Psoas muscle (tissue), 8 donors: ENCODE measurements around the gene WIPF1. TPM values are rescaled to one million over a fixed set of nuclear protein-coding genes. Genes with fewer than 3 reads are reported as not detected.

Source experiments
- ATAC-seq, 4 donors: fragments of 200-7000 bp; cut with Tn5 transposase; one replicate each; pipeline ENCODE4 v1.9.1; 2020; ENCODE audit warnings: moderate library complexity in 3 of 4, mild to moderate bottlenecking in 2 of 4
- DNase-seq, 2 donors: peaks; one replicate each; pipeline ENCODE4 v3.0.0-alpha.2; 2020
- H3K27ac ChIP-seq: fragments of 200-600 bp; one replicate; pipeline ENCODE4 v1.8.0; 2022
- H3K27me3 ChIP-seq, 3 donors: fragments of 200-600 bp in 1 of 3; one replicate each; pipeline versions ENCODE4 v1.6.1 to v1.8.0; 2013 to 2022; ENCODE audit warnings: low read length in 2 of 3, mild to moderate bottlenecking in 2 of 3, moderate library complexity in 1 of 3; ENCODE audit not compliant: insufficient read depth in 3 of 3
- H3K36me3 ChIP-seq, 2 donors: fragments of 200-600 bp in 1 of 2; one replicate each; pipeline versions ENCODE4 v1.6.1 to v1.8.0; 2013 to 2022; ENCODE audit warnings: low read depth in 1 of 2, mild to moderate bottlenecking in 1 of 2, moderate library complexity in 1 of 2; ENCODE audit not compliant: insufficient read depth in 1 of 2
- H3K4me1 ChIP-seq: fragments of 200-600 bp; one replicate; pipeline ENCODE4 v1.8.0; 2022
- H3K4me3 ChIP-seq: fragments of 200-600 bp; one replicate; pipeline ENCODE4 v1.8.0; 2022; ENCODE audit warnings: mild to moderate bottlenecking
- H3K9me3 ChIP-seq: fragments of 200-600 bp; one replicate; pipeline ENCODE4 v1.8.0; 2022
- WGBS, 3 donors: extraction: QIAGEN DNeasy Blood & Tissue Kit; methylation state at CpG; one replicate each; pipeline versions ENCODE4 v1.1.6 to v1.1.7; 2013; 5-methylcytosine and 5-hydroxymethylcytosine counted together
- intact Hi-C, 2 donors: fragments of 100-400 bp; cut with DNase I; formaldehyde crosslinking; loops; one replicate each; pipeline versions ENCODE4 v1.11.0 to v1.14.2; 2022
- polyA plus RNA-seq, 3 donors: library from polyadenylated mRNA; stranded (reverse); fragments of 200-250 nt; gene quantifications; one replicate each; pipeline ENCODE4 v1.2.3, GENCODE V29; 2013
- total RNA-seq, 4 donors: library from RNA; stranded (reverse); fragmentation: NEBNext Ultra II Directional in 2 of 4; extraction: Animal tissue kit (Norgen Biotek cat#: 25700) in 2 of 4; gene quantifications; one replicate each; pipeline versions ENCODE4 v1.2.1 to v1.2.4, GENCODE V29; 2021 to 2023
- TF ChIP-seq, protein P1 (sequence below): fragments of 200-600 bp; IDR thresholded peaks from one replicate; pipeline ENCODE4 v1.8.0; 2022; ENCODE audit warnings: antibody characterized with exemption
- donor health status: healthy with polysubstance abuse.
- donor health status: DM: no; HTN: no; CAD: no; lungs with moderate emphysema.
- donor health status: Bipolar disorder and iron deficiency.
- donor health status: healthy.
- donor health status: DM: yes; HTN: yes; CAD: no.
- donor health status: DM: no; HTN: no; CAD: no.
- donor health status: DM: no; HTN: no; CAD: no.
- donor health status: DM: yes; HTN: yes; CAD: no.

The WIPF1 gene
- total and polyA plus RNA-seq, 7 donors, result 3.4 to 10.0 (median 6.2) TPM

DNA sequence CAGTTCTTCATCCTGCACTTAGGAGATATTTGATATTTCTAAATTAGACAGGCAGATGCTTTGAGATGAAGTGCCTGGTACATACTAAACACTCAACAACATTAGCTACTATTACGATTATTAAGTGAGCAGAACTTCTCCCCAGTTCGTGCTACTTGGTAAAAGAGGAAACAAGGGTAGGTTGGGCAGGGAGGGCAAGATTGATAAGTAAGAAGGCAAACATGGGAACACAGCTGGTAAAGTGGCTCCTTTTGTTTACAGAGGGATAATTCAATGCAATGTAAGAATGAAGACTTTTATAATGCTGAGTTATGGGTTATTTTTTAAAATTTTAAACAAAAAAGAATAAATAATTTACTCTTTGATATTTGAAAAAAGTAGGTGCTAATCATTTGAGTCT, 15.9 kb upstream of the WIPF1 start:
- no peak for ATAC-seq
- Histone ChIP-seq H3K27me3 (no peaks in the 10 kb centered on the region), H3K27ac (no peak overlapping the region), H3K9me3 (no peaks in the 10 kb centered on the region), H3K4me1 (peaks cover 3% of the 10 kb centered on the region), H3K36me3 (no peaks in the 10 kb centered on the region), H3K4me3 (no peak overlapping the region)
- intact Hi-C loops, result no loop called here
- TF ChIP-seq, protein P1, sequence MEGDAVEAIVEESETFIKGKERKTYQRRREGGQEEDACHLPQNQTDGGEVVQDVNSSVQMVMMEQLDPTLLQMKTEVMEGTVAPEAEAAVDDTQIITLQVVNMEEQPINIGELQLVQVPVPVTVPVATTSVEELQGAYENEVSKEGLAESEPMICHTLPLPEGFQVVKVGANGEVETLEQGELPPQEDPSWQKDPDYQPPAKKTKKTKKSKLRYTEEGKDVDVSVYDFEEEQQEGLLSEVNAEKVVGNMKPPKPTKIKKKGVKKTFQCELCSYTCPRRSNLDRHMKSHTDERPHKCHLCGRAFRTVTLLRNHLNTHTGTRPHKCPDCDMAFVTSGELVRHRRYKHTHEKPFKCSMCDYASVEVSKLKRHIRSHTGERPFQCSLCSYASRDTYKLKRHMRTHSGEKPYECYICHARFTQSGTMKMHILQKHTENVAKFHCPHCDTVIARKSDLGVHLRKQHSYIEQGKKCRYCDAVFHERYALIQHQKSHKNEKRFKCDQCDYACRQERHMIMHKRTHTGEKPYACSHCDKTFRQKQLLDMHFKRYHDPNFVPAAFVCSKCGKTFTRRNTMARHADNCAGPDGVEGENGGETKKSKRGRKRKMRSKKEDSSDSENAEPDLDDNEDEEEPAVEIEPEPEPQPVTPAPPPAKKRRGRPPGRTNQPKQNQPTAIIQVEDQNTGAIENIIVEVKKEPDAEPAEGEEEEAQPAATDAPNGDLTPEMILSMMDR, result no peak
- 92 to 99% (median 94%) methylated on average over 2 of the region's 2 CpGs for WGBS, 3 donors
- no peak for DNase-seq

DNA sequence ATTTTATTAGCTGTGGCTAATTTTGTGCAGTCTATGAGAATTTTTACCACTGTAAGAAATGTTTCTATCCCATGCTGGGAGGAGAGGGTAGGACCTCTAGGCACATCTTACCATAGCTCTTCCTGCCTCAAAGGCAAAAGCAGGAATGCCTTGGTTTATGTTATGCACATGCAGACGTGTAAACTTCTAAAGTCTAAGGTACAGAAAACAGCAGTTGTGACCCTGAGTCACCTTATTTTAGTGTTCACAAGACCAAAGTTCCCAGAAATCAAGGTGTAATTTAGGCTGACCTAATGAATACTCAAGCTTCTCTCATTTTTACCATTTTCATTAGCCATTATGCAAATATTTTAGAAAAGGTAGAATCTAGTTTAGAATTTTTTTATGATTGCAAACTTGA, 15.4 kb upstream of the WIPF1 start:
- DNase-seq (no peak), ATAC-seq (no peak)
- Histone ChIP-seq H3K36me3 (no peaks in the 10 kb centered on the region), H3K27me3 (no peaks in the 10 kb centered on the region), H3K9me3 (no peaks in the 10 kb centered on the region), H3K27ac (no peak overlapping the region), H3K4me1 (peaks cover 3% of the 10 kb centered on the region), H3K4me3 (no peak overlapping the region)
- WGBS, 3 donors, result 0 to 62% (median 47%) methylated on average over 1 of the region's 1 CpG
- TF ChIP-seq, protein P1, result no peak
- intact Hi-C loops, result no loop called here

- TF ChIP-seq, protein P1, result no peak
- no peak for DNase-seq
- H3K27ac ChIP-seq, result no peak overlapping the region
- intact Hi-C loops, result no loop called here
- H3K4me1 ChIP-seq, result peaks cover 3% of the 10 kb centered on the region
- H3K27me3 ChIP-seq, result no peaks in the 10 kb centered on the region
- no peak for ATAC-seq
- WGBS, 3 donors, result 93 to 95% (median 93%) methylated on average over 3 of the region's 3 CpGs
- H3K9me3 ChIP-seq, result no peaks in the 10 kb centered on the region
- no peaks in the 10 kb centered on the region for H3K36me3 ChIP-seq
- H3K4me3 ChIP-seq, result no peak overlapping the region
Measured at GRCh38 chr2:174611854-174612253, 14.2 kb upstream of the WIPF1 start.

- Histone ChIP-seq H3K9me3 (no peaks in the 10 kb centered on the region), H3K36me3 (no peaks in the 10 kb centered on the region), H3K4me1 (peaks cover 3% of the 10 kb centered on the region), H3K4me3 (no peak overlapping the region), H3K27me3 (no peaks in the 10 kb centered on the region), H3K27ac (no peak overlapping the region)
- TF ChIP-seq, protein P1, result no peak
- 76 to 82% (median 81%) methylated on average over 4 of the region's 4 CpGs for WGBS, 3 donors
- intact Hi-C loops, result no loop called here
- no peak for DNase-seq
- no peak for ATAC-seq
Measured at GRCh38 chr2:174611006-174611405, 13.4 kb upstream of the WIPF1 start.

DNA sequence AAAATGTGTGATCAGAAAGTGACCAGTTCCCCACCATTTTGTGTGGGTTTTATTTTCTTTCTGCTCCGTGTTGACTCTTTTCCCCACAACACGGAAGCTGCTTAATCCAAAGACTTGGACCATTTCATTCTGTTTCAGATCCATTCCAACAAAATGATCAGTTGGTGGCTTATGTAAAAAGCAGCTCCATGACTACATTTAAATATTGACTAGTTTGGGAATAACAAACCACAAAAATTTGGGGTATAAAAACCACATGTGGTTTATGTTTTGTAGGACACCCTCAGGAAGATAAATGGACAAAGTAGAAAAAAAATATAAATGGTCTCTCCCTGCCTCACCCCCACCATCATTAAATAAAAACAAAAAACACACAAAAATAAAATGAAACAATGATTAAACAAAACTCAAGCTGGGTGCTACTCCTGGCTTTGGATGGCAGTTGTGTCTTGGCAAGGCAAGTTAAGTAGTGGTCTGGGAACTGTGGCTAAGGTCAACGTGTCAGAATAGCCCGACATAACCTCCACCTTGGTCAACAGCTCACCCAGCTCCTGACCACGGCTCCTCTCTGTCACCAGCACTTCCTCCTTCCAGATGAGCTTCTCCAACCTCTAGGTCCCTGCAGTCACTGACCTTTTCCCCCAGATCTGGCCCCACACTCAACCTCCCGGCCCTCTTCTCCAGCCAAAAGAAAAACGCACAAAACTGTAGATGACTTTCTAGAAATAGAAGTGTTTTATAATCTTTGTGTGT, 12.8 kb upstream of the WIPF1 start:
- Histone ChIP-seq H3K36me3 (no peaks in the 10 kb centered on the region), H3K9me3 (no peaks in the 10 kb centered on the region), H3K4me3 (no peak overlapping the region), H3K27me3 (no peaks in the 10 kb centered on the region), H3K4me1 (no peaks in the 10 kb centered on the region), H3K27ac (no peak overlapping the region)
- intact Hi-C loops, result no loop called here
- 60 to 71% (median 68%) methylated on average over 7 of the region's 7 CpGs for WGBS, 3 donors
- TF ChIP-seq, protein P1, result no peak
- DNase-seq, result no peak
- no peak for ATAC-seq
